ENCODE measurements around the gene ZNF407. TPM values are rescaled to one million over a fixed set of nuclear protein-coding genes. Genes with fewer than 3 reads are reported as not detected.

ZNF407 gene
- total RNA-seq, 1 donor from 2014 or later: 7.0 TPM

GRCh38 chr18:74579496-74580065, 18.1 kb upstream of the ZNF407 start:
- peak; percentile 7 for DNase-seq (ENCODE audit: low read depth)

- no peak for DNase-seq (ENCODE audit: low read depth)
Observed at GRCh38 chr18:74582642-74583041, 15.0 kb upstream of the ZNF407 start.

GRCh38 chr18:74587441-74587840, 10.2 kb upstream of the ZNF407 start:
- no peak for DNase-seq (ENCODE audit: low read depth)

DNA sequence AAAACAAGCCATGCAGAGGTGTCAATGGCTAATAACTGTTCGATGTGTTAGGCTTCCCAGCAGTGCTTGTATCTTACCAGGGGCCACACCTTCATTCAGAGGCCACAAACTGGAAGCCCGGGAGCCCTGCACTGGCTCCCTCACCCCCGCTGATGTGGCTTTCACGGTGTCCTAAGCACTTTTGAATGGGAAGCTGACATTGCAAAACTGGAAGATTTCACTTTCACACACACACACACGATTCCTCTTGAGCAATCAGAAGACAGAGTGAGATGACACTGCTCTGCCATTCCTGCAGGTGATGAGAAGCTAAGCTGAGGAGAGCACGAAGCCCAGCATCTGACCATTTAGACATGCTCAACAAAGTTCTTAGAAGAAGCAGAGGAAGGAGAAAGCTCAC, 8.6 kb upstream of the ZNF407 start:
- DNase-seq (ENCODE audit: low read depth): no peak

GRCh38 chr18:74589811-74590210, 7.9 kb upstream of the ZNF407 start:
- no peak for DNase-seq (ENCODE audit: low read depth)

GRCh38 chr18:74590671-74591070, 7.0 kb upstream of the ZNF407 start:
- DNase-seq (ENCODE audit: low read depth): no peak

DNA sequence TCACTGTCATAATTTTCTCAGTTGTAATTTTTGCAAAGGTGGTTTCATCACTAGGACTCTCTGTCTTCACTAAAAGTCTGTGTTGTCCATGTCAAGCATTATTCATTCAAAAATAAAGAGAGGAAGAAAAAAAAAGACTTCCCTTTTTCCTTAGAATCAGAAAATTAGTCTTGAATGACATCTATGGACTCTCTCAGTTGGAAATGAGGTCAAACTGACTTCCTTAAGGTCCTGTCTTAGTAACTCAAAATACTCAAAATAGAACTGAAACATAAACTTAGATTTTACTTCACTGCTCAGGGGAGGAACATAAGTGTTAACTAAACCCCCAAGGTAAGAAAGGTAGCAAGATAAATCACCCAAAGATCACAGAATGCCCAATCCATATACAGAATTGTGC, 2.2 kb upstream of the ZNF407 start:
- no peak for DNase-seq (ENCODE audit: low read depth)

GRCh38 chr18:74597034-74597661, 522 bp upstream of the ZNF407 start:
- DNase-seq (ENCODE audit: low read depth): no peak

DNA sequence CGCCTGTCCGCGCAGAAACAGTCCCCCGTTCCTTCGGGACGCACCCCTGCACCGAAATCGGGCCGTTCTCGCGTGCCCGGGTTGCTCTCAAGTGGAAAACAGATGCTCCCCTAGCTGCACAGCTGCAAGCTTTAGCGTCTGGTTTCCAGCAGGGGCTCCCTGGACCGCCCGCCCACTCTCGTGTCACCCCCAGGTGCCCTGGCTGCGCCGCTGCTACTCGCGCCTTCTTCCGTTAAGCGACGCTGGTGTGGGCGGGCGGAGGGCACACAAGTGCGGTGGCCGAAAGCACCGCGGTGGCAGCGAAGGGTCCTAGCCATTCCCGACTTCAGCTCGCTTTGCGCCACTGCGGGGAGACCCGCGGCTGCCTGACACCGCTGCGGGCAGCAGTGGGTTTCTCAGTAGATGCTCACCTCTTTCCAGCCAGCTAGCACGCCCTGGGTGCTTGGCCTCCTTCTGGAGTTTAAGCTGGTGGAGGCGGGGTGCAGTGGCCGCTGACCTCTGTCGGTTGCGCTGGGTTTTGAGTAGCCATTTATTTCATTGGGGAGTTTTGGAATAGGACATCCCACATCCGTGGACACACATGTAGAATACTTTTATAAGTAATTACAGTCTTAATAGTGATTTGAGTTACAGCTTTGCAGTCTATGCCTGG, 806 bp downstream of the ZNF407 start:
- DNase-seq (ENCODE audit: low read depth): peak; percentile 70

DNA sequence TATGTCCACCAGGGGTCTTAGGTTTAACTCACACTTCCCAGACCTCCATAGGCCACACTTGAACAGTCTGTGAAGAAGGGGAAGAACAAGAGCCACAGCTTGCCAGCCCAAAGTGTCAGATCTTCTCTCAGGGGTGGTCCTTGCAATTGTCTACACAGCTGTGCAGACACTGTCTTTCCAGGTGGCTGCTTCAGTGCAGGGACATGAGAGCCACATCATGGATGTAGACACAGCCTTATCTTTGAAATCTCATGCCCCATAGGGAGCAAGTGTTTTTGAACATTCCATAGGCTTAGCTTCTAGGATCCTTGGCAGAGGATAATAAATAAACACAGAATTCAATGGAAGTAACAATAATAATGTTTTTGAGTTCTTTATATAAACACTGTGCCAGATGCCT, 6.7 kb downstream of the ZNF407 start:
- no peak for DNase-seq (ENCODE audit: low read depth)

GRCh38 chr18:74604774-74605173, 7.1 kb downstream of the ZNF407 start:
- peak; percentile 38 for DNase-seq (ENCODE audit: low read depth)

- no peak for DNase-seq (ENCODE audit: low read depth)
Observed at GRCh38 chr18:74608681-74609080, 11.0 kb downstream of the ZNF407 start.

DNA sequence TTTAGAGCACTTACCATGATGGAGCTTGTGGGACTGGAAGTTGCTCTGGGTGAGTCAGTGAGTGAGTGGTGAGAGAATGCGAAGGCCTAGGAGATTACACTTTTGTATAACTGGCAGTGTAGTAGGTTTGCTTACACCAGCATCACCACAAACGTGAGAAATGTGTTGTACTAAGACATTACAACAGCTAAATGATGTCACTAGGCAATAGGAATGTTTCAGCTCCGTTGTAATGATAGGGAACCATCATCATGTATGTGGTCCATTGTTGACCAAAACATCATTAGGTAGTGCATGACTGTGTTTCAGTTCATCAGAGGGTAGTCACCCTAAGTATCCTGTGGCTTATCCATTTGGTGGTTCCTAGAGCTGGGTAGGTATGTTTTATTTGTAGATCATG, 11.9 kb downstream of the ZNF407 start:
- no peak for DNase-seq (ENCODE audit: low read depth)

- DNase-seq (ENCODE audit: low read depth): no peak
Observed at GRCh38 chr18:74610051-74610615, 12.5 kb downstream of the ZNF407 start.

GRCh38 chr18:74610860-74611259, 13.2 kb downstream of the ZNF407 start:
- DNase-seq (ENCODE audit: low read depth): no peak

GRCh38 chr18:74611765-74612164, 14.1 kb downstream of the ZNF407 start:
- DNase-seq (ENCODE audit: low read depth): no peak

DNA sequence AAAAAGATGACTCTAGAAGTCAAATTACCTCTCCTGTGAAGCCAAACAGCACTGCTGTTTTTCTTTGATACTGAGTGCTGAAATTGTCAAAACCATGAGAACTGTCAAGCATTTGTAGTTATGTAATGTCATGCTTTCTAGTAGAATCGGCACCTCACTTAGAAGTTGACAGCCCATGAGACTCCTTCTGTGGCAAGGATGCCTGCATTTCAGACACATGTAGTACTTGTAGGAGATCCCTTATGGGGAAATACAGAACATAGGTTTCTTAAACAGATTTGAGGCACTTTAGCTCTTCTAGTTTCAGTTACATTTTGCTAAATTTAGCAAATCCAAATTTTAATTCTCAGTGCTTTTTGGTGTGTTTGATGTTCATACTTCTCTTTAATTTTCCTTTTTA, 15.7 kb downstream of the ZNF407 start:
- DNase-seq (ENCODE audit: low read depth): no peak

DNA sequence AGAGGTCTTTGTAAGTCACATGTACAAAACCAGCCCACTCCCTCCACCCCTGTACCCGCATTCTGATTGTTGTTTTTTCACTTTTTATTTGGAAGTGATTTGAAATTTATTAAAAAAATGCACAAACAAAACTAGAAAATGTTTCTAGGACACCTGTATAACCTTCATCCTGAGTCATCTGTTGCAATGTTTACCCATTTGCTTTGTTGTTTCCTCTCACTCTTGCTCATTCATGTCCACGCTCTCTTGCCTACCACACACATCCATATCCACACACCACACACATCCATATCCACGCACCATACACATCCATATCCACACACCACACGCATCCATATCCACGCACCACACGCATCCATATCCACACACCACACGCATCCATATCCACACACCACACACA, 18.8 kb downstream of the ZNF407 start:
- no peak for DNase-seq (ENCODE audit: low read depth)

- DNase-seq (ENCODE audit: low read depth): no peak
Observed at GRCh38 chr18:74617486-74617885, 19.8 kb downstream of the ZNF407 start.

DNA sequence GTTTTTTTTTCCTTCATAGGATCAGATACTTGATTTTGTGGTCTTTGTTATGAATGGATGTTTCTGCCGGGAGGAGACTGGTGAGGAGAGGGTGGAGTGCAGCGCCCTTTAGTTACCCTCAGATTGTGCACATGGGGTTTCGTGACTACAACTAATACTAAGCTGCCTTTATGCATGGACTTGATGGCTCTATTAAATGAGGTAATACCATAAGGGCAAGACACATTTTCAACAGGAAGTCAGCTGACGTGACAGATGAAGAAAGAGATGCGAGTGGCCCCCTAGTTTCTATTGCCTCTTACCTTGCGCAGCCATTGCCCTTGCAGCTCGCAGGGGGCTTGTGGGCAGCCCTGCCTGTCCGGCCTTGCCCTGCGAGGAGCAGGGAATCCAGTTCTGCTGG, 24.4 kb downstream of the ZNF407 start:
- DNase-seq (ENCODE audit: low read depth): no peak

DNA sequence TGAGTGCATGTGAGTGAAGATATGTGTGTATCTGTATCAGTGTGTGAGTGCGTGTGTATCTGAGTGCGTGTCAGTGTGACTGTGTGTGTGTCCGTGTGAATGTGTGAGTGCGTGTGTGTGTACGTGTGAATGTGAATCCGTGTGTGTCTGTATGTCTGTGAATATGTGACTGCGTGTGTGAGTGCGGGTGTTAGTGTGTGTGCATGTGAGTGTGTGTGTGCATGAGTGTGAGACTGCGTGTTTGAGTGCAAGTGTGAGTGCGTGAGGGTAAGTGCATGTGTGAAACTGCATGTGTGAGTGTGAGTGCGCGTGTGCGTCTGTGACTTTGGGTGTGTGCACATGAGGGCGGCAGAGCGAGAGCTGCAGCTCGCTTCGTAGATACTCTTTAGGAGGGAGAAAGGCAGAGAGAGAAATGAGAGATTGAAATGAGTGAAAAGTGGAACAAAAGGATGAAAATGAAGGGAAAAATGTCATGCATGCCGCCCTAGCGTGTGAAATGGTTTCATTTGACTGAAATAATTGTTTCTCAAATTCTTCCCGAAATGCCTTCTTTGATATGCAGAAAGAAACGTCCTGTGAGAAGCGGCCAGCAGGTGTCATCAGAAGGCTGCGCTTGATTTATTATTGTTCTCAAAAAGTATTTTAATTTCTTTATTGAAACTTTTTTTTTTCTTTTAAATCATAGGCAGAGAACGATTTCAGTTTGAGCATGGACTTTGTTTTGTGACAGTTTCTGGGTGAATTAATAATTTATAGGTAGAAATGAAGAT, 25.6 kb downstream of the ZNF407 start:
- peak; percentile 9 for DNase-seq (ENCODE audit: low read depth)

DNA sequence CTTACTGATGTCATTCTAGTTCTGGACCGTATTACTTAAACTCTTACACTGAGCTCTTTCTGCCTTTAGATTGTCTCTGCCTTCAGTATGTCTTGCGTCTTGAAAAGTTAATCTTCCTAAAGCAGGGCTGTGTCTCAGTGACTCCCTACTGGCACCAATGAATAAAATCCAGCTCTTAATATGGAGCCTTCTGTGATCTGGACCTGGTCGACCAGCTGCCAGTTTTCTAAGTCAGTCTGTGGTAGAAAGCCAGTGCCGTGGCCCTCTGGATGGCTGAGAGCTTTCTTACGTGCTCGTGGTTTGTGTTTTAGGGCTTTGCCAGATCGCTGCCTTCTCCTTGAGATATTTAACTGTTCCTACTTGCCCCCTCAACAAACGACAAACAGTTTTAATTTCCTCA, 26.8 kb downstream of the ZNF407 start:
- DNase-seq (ENCODE audit: low read depth): peak; percentile 56

Measured in myocyte (in vitro differentiated cells).